Loucy (cell line): ENCODE measurements around the gene RTEL1.

Source experiments
- CTCF ChIP-seq: fragments of 200-600 bp; sonication (generic); conservative IDR thresholded peaks from 2 replicates; pipeline ENCODE4 v1.5.1; 2014; ENCODE audit warnings: mild to moderate bottlenecking, antibody characterized with exemption, low read length
- EZH2phosphoT487 ChIP-seq: fragments of 200-600 bp; IDR thresholded peaks from 2 replicates; pipeline ENCODE4 v1.6.1; 2018; ENCODE audit warnings: antibody characterized with exemption, mild to moderate bottlenecking, moderate library complexity, borderline replicate concordance

GRCh38 chr20:63681609-63682142 is 23.6 kb downstream of the RTEL1 start:
- TF ChIP-seq CTCF = no peak
- no peak for TF ChIP-seq EZH2phosphoT487
